GM18499 (cell line): Measurements from ENCODE around the gene CIB2.

ENCODE experiments used
- ATAC-seq: cut with Tn5 transposase; IDR thresholded peaks from one replicate; pipeline ENCODE4 v1.9.1; 2021; ENCODE audit warnings: moderate number of reproducible peaks; ENCODE audit not compliant: insufficient read depth, unreplicated experiment

Gene CIB2

GRCh38 chr15:78110096-78110495 is 21.1 kb downstream of the CIB2 start:
- no peak for ATAC-seq

GRCh38 chr15:78109156-78109555 is 22.1 kb downstream of the CIB2 start:
- no peak for ATAC-seq

DNA sequence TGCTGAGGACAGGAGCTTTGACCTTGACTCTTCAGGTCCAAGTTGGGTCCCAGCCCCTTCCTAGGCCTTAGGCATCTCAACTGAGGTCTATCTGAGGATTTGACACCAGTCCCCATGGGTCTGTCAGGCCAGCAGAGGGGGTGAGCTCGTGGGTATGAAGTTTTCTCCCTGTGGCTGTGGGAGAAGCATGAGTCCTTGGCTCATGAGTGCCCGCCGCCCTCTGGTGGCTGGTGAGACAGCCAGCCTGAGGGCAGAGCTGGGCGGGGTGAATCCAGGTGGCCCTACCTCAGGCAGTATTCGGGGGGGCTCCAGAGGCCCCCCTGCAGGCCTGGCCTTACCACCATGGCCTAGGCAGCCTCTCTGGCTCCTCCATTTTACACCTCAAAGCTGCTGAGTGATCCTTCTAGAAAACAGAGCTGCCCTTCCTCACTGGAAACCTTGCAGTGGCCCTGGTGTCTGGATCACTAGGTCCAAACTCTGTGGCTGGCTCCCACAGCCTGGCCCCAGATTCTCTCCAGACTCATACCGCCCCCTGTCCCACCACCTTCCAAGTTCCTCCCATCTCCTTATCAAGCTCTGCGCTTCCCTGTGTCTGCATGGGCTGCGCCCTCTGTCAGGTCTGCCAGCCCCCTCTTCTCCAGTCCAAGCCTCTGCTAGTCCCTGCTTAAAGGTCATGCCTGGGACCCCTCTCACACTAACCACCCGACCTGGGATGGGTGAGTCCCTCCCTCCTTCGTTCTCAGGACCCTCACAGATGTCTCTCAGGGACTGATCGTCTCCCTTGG is 22.8 kb downstream of the CIB2 start:
- ATAC-seq: no peak

DNA sequence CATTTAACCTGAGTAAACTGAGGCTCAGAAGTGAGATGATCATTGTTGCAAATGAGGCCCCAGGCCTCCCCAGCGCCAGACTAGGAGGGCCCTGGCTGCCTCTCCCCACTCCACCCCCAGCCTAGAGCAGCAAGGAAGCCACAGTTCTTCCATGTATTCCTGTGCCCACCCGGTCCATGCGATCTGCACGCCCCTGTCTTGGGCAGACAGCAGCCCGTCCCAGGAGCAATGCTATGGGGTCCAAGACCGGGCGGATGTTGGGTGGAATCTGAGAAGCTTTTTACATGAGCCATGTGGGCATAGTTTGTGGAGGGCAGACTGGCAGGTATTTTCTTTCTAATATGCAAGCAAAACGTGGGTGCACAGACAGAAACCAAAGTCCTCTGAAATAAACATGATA is 23.8 kb downstream of the CIB2 start:
- ATAC-seq: no peak

GRCh38 chr15:78105476-78106241 is 25.6 kb downstream of the CIB2 start:
- ATAC-seq: no peak

- ATAC-seq: no peak
These were observed 26.4 kb downstream of the CIB2 start for GRCh38 chr15:78104566-78105475.

- ATAC-seq: no peak
These were observed 27.1 kb downstream of the CIB2 start for GRCh38 chr15:78104119-78104479.

GRCh38 chr15:78103406-78104118 is 27.7 kb downstream of the CIB2 start:
- no peak for ATAC-seq

GRCh38 chr15:78102741-78103140 is 28.5 kb downstream of the CIB2 start:
- ATAC-seq: no peak

DNA sequence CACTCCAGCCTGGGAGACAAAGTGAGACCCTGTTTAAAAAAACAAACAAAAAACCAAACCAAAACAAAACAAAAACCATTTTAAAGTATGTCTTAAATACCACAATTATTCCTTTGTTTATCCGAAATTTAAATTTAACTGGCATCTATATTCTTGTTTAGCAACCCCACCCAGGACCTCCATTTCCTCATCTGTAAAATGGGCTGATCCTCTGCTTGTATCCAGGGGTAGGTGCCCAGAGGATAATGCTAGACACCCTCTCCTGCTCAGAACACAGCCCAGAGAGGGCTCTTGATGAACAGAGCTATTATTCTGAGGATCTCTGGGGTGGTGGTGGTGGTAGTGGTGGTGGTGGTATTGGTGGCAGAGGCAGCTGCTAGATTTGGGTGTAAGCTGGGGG is 29.0 kb downstream of the CIB2 start:
- ATAC-seq: no peak

GRCh38 chr15:78101423-78102105 is 29.7 kb downstream of the CIB2 start:
- no peak for ATAC-seq

- no peak for ATAC-seq
These were observed 30.4 kb downstream of the CIB2 start for GRCh38 chr15:78100886-78101285.

GRCh38 chr15:78098131-78098755 is 33.0 kb downstream of the CIB2 start:
- ATAC-seq: no peak

DNA sequence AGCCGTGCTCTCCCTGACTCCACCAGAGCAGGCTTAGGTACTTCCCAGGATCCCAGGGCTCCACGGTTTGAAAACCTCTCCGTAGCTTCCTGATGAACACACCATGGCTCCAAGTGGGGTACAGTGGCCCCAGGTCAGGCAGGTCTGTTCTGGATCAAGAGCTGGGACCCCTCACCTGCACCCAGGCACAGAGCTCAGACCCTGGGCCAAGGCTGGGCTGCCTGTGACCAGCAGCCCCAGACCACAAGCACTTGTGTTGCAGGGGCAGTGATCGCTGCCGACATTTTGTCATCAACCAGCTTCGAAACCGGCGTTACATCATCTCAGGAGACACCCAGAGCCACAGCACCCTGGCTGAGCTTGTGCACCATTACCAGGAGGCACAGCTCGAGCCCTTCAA is 33.6 kb downstream of the CIB2 start:
- ATAC-seq: no peak

DNA sequence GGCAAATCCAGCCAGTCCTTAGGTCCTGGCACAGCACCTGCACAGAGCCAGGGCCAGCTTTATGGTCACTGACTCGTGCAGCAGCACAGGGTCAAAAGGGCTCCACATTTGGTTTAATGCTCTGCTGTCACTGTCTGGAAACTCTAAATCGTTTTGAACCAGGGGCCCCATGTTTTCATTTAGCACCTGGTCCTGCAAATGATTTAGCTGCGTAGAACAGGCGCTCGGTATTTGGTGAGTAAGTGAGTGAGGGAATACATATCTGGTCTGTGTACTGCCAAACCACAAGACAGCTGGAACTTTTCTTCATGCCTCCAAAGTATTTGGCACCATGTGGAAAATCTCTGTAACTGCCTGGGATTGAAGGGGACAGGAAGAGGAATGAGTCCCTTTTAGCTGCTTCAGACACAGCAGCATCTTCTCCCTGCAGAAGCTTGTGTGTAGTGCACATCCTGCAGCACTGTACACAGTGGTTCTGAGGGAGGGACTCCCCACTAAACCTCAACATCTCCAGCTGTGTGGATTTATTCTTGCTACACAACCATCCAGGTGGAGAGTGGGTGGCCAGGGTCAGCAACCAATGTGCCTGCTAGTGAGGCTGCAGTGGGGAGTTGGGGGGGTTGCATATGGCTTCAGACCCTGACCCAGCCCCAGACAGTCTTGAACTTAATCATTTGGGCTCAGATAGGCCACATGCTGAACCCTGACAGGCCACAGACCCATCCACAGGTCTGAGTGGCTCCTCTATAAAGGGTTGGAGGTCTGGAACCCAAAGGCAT is 37.8 kb downstream of the CIB2 start:
- ATAC-seq: no peak

GRCh38 chr15:78092261-78093041 is 38.8 kb downstream of the CIB2 start, which contains the start of gene SH2D7:
SH2D7 (plus strand) TSS chr15:78092561; CDS start chr15:78092585, 24 bp downstream.
- ATAC-seq: no peak

GRCh38 chr15:78090422-78091063 is 40.7 kb downstream of the CIB2 start:
- ATAC-seq: no peak
